Uterus (tissue), 4 donors: ENCODE measurements around the gene NRAS. TPM values are rescaled to one million over a fixed set of nuclear protein-coding genes. Genes with fewer than 3 reads are reported as not detected.
A peak's percentile ranks its signal among the peaks of the same experiment; 100 is the strongest.

Experiments used
- DNase-seq, 2 donors: peaks; one replicate each; pipeline ENCODE4 v3.0.0-alpha.2; 2019 to 2020
- H3K27ac ChIP-seq, 2 donors: fragments of 200-600 bp; sonication (generic); 1 replicate in 1 of 2; 2 replicates in 1 of 2; pipeline ENCODE4 v1.5.1; 2016 to 2018
- H3K27me3 ChIP-seq, 2 donors: fragments of 200-600 bp; sonication (generic); one replicate each; pipeline ENCODE4 v1.5.1; 2018 to 2019; ENCODE audit warnings: control low read depth in 1 of 2
- H3K36me3 ChIP-seq, 2 donors: fragments of 200-600 bp; sonication (generic); one replicate each; pipeline ENCODE4 v1.5.1; 2019; ENCODE audit warnings: control low read depth in 1 of 2
- H3K4me1 ChIP-seq, 2 donors: fragments of 200-600 bp; sonication (generic); one replicate each; pipeline ENCODE4 v1.5.1; 2018 to 2019; ENCODE audit warnings: control low read depth in 1 of 2
- H3K4me3 ChIP-seq, 2 donors: fragments of 200-600 bp; sonication (generic); 1 replicate in 1 of 2; 2 replicates in 1 of 2; pipeline ENCODE4 v1.5.1; 2018 to 2019; ENCODE audit warnings: mild to moderate bottlenecking in 1 of 2
- H3K9me3 ChIP-seq, 2 donors: fragments of 200-600 bp; sonication (generic); one replicate each; pipeline ENCODE4 v1.5.1; 2019; ENCODE audit warnings: control low read depth in 1 of 2
- CTCF ChIP-seq, 4 experiments: fragments of 200-600 bp in 2 of 4; fragments of 450-650 bp in 2 of 4; sonication (generic) in 2 of 4; IDR thresholded peaks; one replicate each; pipeline ENCODE4 v1.5.1; 2016 to 2019; ENCODE audit warnings: antibody characterized with exemption in 4 of 4, mild to moderate bottlenecking in 2 of 4, moderate library complexity in 1 of 4
- POLR2A ChIP-seq, 2 donors: fragments of 450-650 bp; IDR thresholded peaks; one replicate each; pipeline ENCODE4 v1.6.1; 2016; ENCODE audit warnings: antibody characterized with exemption in 2 of 2, mild to moderate bottlenecking in 1 of 2, moderate library complexity in 1 of 2
- intact Hi-C: fragments of 100-400 bp; cut with DNase I; formaldehyde crosslinking; loops from one replicate; pipeline ENCODE4 v1.15.1; 2023; ENCODE audit warnings: low total_unique reads
- total RNA-seq, 4 donors: library from RNA; depleted of rRNA in 3 of 4; stranded (reverse); fragments of >200 nt in 3 of 4; gene quantifications; one replicate each; pipeline versions ENCODE4 v1.1.0 to v1.2.4, GENCODE V29; 2014 to 2023
- donor health status: DM: yes; HTN: yes; CAD: no.

NRAS gene
- 10 to 100 TPM in 3 of 4 donors, 1 to 10 TPM in 1; 7.7 to 57.9 (median 20.4) TPM for total RNA-seq

- H3K27ac ChIP-seq, result peak within 1 kb of the TSS; percentile 74 to 88
- H3K27me3 ChIP-seq, result no peaks in the 10 kb centered on the region
- H3K9me3 ChIP-seq, result no peaks in the 10 kb centered on the region
- DNase-seq, result peak; percentile 92 to 94
- intact Hi-C loops, result no loop called here
- H3K36me3 ChIP-seq, result no peaks in the 10 kb centered on the region
- peaks cover 8 to 10% of the 10 kb centered on the region in 2 donors for H3K4me1 ChIP-seq
- H3K4me3 ChIP-seq, result peak within 1 kb of the TSS; percentile 80 to 86
- TF ChIP-seq CTCF (IDR thresholded peaks at IDR 0.05) (no peak), POLR2A (IDR thresholded peaks at IDR 0.05) (peak; percentile 3 to 52)
Observed at GRCh38 chr1:114716304-114717170, at the start of gene NRAS. NRAS (minus strand) TSS chr1:114716771; CDS start chr1:114716160, 611 bp downstream.

DNA sequence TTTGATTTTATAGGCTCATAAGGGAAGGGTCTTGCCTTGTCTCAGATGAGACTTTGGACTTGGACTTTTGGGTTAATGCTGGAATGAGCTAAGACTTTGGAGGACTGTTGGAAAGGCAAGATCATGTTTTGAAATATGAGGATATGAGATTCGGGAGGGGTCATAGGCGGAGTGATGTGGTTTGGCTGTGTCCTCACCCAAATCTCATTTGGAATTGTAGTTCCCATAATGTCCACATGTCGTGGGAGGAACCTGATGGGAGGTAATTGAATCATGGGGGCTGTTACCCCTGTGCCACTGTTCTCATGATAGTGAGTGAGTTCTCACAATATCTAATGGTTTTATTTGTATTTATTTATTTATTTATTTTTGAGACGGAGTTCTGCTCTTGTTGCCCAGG, 48.1 kb upstream of the NRAS start:
- no peak for DNase-seq
- H3K36me3 ChIP-seq, result no peaks in the 10 kb centered on the region
- H3K4me1 ChIP-seq, result no peaks in the 10 kb centered on the region
- no peaks in the 10 kb centered on the region for H3K9me3 ChIP-seq
- no peaks in the 10 kb centered on the region for H3K27me3 ChIP-seq
- H3K4me3 ChIP-seq, result no peak overlapping the region
- TF ChIP-seq POLR2A (IDR thresholded peaks at IDR 0.05), result no peak
- no peak for TF ChIP-seq CTCF (IDR thresholded peaks at IDR 0.05)
- intact Hi-C loops, result no loop called here
- H3K27ac ChIP-seq, result no peak overlapping the region

DNA sequence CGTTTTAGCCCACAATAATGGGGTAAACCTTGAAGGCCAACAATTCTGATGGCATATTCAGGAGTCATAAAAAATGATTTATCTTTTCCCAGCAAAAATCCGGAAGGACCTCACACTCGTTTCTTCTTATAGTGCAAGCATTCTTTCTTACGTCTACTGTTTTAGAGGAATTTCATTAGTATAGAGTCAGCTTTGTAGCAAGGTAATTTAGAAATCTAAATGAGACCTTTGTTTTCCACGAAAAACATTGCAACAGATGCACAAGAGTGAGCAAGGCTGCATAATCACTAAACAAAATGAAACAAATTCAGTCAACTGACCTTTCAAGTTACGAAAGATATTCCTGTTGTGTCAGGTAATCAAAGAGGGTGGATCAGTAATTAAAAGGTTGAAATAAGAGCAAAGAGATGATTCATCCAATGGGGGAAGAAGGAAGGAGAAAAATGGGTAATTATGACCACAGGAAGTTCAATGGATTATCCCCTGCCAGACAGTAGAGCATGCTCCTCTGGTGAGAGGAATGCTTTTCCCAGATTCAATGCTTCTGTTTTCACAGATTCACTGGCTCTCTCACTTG, 41.8 kb upstream of the NRAS start:
- Histone ChIP-seq H3K27me3 (no peaks in the 10 kb centered on the region), H3K27ac (peak overlapping the region; percentile 99), H3K4me1 (peaks cover 9 to 14% of the 10 kb centered on the region in 2 donors), H3K9me3 (no peaks in the 10 kb centered on the region), H3K36me3 (no peaks in the 10 kb centered on the region), H3K4me3 (peak overlapping the region; percentile 96 to 97)
- TF ChIP-seq POLR2A (IDR thresholded peaks at IDR 0.05), result no peak
- no peak for TF ChIP-seq CTCF (IDR thresholded peaks at IDR 0.05)
- intact Hi-C loops, result loop anchor here (5.0 kb wide), 1 partner anchor 246 kb away; the partner anchor contains the start of gene TRIM33
- DNase-seq, result no peak

DNA sequence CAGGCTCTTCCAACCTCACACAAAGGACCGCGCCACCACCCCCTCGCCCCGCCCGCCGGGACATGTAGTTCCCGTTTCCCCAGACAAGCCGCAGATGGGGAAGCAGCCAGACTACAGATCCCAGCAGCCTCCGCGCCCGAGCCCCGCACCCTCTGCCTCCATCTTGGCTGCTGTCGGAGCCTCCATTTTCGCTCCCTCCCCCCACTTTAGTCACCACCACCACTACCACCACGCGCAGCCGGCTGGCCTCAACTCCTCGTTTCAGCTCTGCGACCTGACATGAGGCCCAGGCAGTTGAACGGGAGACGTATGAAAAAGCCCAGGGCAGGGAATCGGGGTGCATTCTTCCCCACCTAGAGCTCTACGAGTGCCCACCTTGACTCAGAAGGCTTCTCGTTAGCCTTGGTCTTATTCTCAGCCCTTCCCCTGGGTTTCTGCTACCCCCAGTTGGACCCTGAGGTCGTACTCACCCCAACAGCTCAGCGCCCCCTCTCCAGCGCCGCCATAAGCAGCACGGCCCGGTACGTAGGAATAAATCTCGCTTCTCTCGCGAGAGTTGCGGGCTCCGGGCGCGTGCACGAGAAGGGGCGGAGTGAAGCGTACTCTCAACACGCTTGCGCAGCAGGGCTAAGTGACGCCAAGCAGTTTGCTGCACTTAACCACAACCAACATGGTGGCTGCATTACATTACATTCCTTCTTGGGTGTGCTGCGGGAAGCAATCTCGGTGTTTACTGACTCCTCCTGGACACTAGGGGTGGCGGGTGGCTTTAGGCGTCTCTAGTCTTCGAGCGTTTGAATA, 41.1 kb upstream of the NRAS start, which contains the start of gene CSDE1:
Gene CSDE1 (minus strand): TSS at position 530 of the 801 bp plus-strand sequence. CDS start 18,094 bp downstream, outside the sequence.
- Histone ChIP-seq H3K27me3 (no peaks in the 10 kb centered on the region), H3K4me3 (peak within 1 kb of the TSS; percentile 96 to 97), H3K9me3 (no peaks in the 10 kb centered on the region), H3K4me1 (peaks cover 9 to 14% of the 10 kb centered on the region in 2 donors), H3K36me3 (no peaks in the 10 kb centered on the region), H3K27ac (peak within 1 kb of the TSS; percentile 99)
- intact Hi-C loops, result loop anchor here (5.0 kb wide), 1 partner anchor 245 kb away; the partner anchor contains the start of gene TRIM33
- TF ChIP-seq POLR2A (IDR thresholded peaks at IDR 0.05) (peak; percentile 78 to 89), CTCF (IDR thresholded peaks at IDR 0.05) (peak in 3 of 4 experiments; percentile 4 to 44 (median 23))
- peak; percentile 98 for DNase-seq
